Stimulated activated CD8-positive, alpha-beta memory T cell treated with anti-CD3 and anti-CD28 coated beads, Interleukin-15, amount 100 ng/mL, for 1 hour (primary cell): ENCODE results near the gene TSR3.
A peak's percentile ranks its signal among the peaks of the same experiment; 100 is the strongest.

Experiments used
- DNase-seq: peaks from one replicate; pipeline ENCODE4 v3.0.0-alpha.2; 2020; ENCODE audit warnings: low read depth

TSR3 gene

DNA sequence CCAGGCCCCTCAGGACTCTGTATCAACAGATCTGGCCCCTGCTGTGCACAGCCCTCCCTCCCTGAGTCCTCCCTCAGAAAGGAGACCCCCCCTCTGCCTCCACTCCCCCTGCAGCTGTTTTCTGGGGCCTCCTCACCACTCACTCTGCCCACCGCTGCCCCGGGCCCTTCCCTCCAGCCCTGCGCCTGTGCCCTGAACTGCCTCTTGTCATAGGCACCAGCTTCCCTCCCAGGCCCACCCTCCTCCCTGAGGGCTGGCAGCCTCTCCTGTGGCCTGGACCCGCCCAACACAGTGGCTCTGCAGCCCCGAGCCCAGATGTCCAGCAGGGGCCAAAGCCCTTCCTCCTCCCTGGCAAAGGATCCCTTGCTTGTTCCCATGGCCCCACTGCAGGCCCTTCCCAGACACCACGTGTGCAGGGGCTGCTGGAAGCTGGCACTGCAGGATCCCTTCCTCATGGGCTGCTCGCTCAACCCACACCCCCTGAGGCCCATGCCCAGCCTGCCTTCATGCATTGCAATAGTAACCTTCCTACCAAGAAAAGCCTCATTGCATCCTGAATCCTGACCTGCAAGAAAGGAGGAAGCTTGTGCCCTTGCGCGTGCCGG lies 25.8 kb upstream of the TSR3 start:
- DNase-seq: no peak

DNA sequence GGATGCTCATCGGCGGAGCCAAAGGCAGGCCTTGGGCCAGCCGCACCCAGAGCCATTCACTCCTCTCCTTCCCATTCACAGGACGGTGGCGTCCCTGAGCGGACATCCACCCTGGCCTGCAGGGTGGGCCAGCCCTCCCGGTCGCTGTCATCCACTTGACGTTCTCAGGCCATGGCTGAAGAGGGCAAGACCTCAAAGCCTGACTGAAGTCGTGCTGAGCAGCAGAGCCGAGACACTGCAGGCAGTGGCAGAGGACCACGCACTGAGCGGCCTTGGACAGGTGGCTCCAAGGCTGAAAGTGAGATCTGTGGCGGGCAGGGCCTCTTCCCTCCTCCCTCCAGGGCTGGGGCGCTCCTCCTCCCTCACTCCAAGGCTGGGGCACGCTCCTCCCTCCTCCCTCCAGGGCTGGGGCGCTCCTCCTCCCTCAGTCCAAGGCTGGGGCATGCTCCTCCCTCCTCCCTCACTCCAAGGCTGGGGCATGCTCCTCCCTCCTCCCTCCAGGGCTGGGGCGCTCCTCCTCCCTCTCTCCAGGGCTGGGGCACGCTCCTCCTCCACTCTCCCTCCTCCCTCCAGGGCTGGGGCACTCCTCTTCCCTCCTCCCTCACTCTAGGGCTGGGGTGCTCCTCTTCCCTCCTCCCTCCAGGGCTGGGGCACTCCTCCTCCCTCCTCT lies 24.2 kb upstream of the TSR3 start:
- DNase-seq: no peak

DNA sequence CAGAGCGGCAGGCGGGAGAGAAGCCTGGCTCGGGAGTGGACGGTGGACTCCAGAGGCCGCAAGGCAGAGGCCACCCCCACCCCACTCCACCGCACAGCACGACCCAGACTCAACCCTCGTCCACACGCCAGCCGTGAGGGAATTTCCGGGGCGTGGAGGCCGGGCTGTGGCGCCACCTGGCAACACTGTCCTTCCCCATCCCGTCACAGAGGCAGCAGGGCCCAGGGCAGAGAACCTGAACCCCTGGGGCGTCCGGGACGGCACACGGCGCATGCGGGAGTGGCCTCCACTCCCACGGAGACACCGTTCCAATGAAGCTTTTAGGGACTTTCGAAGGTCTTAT lies 23.6 kb upstream of the TSR3 start:
- no peak for DNase-seq

DNA sequence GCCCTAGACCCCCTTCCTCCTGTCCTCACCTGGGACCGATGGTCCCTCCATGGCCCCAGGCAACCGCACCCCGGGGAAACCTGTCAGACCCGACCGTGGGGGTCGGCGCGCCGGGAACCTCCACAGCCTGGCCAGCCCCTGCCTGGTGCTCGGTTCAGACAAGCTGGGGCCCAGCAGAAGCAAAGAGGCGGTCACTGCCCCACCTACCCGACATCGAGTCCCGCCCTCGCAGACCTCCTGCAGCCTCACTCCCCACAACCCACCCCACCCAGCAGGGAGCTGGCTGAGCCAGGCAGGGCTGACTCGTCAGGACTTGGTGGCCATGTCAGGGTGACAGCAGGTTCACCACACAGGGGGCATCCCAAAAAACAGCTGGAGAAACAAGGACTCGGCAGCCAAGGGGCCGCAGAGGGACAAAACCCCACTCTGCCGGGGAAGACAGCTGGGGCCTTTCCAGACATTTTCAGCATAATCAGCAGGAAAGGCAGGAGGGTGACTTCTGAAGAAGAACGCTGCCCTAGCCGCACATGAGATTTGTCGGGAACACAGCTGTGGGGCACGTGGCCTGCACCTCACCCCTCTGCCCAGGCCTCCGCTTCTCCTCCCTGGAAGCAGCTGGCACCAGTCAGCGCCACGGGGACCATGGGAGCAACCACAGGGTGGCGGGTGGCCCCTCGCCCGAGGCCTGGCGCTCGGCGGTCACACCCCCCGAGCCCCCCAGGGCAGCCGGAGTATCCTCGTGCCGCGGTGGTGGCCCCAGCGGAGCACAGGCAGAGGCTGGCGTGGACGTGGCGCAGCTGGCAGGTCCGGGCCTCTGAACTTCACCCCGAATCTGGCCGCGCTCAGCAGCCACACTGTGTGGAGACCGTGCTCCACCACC lies 23.0 kb upstream of the TSR3 start:
- DNase-seq: no peak

DNA sequence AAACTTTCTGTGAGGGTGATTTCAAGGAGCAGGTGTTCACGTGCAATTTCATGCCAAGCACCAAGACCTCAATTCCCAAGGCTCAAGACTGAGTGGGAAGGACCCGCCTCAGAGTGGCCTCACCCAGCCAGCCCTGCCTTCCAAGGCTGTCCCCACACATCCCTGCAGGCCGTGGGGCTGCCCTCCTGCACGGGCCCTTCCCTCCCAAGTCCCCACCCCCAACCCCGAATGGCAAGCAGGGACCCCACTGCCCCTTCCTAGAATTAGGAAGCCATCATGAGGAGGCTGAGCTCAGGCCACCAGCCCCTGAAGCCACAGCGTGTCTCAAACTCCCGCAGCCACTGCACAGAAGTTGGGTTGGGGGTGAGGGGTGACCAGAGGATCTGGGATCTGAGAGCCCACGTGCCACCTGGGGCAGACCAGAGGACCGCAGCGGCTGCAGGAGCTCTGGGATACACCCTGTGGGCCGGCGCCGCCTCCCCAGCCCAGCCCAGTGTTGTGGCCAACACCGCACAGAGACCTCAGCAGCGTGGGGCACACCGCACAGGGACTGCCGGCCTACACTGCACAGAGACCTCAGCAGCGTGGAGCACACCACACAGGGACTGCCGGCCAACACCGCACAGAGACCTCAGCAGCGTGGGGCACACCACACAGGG lies 20.7 kb upstream of the TSR3 start:
- no peak for DNase-seq

DNA sequence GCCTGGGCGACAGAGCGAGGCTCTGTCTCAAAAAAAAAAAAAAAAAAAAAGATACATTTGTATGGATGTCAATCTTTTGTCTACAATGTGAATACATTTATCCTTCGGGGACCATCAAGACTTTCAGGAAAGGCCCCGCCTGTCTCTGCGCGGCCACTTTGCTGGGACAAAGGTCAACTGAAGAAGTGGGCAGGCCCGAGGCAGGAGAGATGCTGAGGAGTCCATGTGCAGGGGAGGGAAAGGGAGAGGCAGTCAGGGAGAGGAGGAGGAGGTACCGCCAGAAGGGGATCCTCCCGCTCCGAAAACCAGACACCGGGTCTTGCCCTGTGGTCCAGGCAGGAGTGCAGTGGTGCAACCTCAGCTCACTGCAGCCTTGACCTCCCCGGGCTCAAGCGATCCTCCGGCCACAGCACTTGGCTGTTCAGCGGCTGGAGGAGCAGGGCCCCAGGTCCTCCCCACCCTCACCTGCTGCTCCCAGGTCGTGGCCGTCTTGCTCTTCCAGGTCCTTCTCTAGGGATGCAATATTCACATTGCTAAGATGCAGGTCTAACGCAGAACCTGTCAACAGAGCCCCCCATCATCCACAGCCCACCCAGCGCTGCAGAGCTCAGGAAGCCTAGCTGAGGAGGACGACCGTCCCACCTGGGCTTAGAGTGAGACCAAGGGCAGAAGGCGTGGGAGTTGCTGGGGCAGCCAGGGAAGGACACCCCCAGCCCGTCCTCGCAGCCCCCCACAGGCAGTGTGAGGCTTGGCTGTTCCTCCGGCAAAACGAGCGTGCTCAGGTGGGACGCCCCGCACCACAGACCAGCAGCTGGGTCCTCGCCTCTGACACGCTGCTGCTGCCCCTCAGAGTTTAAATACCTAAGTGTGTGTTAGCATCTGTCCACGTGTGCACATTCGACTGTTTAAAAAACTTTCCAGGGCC lies 19.6 kb upstream of the TSR3 start:
- DNase-seq: no peak

DNA sequence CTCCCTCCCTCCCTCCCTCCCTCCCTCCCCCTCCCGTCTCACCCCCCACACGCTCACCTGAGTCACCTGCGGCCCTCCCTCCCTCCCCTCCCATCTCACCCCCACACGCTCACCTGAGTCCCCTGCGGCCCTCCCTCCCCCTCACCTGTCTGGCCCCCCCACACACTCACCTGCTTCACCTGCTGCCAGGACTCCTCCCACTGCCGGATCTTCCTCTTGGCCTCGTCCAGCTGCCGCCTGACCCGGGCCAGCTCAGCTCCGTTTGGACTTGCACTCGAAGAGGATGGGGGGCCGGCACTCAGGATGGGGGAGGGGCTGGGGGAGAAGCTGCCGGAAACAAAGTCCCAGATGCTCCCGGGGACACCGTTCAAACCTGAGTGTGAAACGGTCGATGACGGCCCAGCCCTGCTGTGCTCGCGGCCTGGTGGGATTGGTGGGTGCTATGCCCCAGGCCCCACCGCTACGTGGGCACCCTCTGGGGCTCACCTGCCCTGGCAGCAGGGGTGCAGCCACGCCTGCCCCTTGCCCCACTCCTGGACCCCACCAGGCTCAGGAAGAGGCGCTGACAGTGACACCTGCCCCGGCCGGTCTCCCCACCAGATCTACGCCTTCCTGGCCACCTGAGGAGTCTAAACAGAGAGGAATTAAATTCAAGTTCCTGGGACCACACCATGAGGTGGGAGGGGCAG lies 16.0 kb upstream of the TSR3 start:
- DNase-seq: no peak

DNA sequence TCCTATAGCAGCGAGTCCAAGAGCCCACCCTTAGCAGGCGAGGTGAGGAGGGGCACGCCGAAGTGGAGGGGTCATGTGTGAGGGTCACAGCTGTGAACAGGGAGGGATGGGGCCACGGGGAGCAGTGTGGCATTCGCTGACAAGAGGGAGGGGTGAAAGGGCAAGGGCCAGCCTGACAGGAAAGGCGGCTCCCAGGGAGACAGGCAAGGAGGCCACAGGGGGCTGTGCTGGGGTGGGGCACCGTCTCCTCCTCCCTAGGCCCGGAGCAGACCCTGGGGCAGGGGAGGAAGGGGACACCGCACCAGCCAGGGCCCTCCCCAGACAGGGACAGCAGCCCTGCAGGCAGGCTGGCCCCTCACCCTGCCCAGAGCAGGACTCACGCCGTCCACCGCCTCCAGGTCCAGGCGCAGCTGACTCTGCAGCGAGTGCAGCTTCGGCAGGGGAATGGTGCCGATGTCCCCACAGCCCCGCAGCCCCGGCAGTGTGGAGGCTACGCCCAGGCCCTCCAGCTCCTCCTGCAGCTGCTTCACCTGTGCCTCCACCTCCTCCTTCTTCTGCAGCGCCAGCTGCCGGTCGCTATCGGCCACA lies 15.1 kb upstream of the TSR3 start:
- DNase-seq: no peak

DNA sequence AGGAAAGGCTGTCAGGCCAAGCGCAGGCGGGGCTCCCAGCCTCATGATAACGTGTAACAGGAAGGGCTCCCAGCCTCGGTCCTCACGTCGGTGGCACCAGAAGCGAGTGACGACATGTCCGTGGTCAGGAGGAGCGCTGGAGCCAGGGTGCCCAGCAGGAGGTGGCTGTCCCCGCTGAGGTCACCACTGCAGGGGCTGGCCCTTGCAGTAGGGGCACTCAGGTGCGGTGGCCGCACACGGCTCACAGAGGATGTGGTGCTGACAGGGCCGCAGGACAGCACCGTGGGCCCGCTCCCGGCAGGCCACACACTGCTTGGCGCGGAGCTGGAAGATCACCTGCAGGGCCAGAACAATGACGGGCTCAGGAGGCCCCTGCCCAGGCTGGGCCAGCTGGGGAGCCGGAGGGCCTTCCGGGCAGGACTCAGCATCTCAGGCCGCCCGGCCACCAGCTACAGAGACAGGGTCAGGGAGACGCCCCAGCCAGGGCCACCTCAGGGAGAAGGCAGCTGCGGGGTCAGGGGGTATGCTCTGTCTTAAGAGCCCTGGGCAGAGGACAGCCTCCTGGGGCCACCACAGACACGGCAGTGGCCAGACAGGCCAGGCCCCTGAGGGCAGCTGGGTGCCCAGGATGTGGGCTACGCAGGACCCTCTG lies 14.5 kb upstream of the TSR3 start:
- DNase-seq: no peak

DNA sequence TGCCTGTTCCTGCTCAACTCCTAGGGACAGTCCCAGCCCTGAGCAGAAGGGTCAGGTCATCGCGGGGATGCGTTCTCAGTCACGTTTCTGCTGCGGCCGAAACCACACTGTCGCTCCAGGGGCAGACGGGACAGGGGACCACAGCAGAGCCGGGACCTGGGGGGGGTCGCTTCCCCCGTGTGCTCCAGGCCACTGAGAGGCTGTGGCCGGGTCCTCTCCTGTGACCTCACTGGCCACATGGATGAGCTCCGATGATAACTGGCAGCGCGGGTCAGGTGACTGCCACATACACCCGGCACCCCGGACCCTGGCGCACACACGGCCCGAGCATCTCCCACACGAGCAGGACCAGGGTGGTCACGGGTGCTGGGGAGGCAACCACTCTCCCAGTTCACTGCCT lies 12.8 kb upstream of the TSR3 start:
- no peak for DNase-seq

DNA sequence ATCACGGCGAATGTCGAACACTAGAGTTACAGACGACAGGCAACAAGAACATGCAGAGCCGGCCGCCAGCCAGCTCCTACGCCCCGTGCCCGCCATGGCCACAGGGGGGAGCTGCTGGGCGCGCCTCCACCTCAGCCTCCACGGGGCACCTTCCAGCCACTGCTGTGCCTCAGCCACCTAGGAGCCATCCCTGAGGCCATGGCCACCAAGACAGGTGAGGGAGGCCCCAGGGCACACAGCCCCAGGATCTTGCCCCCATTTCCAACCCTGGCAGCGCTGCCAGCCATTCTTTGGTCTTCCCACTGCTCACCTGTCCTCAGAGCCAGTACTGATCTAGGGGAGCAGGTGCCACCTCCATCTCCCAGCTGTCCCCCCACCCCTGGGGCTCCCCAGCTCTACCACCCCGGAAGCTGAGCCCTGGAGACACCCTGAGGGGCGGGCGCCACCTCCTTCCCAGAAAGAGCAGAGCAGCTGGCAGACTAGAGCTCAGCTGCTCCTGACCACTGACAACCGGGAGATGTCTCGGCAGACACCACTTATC lies 11.9 kb upstream of the TSR3 start:
- peak; percentile 40 for DNase-seq

DNA sequence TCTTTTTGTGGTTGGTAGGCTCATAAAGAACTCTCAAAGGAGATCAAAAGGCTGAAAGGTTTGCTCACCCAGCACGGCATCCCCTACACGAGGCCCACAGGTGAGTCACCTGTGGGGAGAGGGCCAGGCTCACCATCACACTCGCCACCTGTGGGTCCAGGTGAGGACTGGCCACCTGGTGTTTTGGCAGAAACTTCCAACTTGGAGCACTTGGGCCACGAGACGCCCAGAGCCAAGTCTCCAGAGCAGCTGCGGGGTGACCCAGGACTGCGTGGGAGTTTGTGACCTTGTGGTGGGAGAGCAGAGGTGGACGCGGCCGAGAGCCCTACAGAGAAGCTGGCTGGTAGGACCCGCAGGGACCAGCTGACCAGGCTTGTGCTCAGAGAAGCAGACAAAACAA lies 11.1 kb upstream of the TSR3 start:
- no peak for DNase-seq

DNA sequence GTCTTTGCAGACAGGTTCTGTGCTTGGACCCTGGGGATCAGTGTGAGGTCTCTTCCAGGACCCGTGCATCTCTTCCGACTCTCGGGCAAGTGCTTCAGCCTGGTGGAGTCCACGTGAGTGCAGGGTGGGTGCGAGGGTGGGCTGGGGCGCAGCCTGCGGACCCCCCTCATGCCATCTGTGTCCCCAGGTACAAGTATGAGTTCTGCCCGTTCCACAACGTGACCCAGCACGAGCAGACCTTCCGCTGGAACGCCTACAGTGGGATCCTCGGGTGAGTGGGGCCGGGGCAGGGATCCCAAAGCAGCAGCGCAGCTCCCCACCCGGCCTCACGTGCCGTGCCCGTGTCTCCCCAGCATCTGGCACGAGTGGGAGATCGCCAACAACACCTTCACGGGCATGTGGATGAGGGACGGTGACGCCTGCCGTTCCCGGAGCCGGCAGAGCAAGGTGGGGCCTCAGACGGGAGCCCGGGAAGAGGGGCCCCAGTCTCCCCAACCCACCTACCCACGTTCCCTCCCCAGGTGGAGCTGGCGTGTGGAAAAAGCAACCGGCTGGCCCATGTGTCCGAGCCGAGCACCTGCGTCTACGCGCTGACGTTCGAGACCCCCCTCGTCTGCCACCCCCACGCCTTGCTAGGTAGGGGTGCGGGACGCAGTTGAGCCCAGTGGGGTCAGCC lies 10.1 kb upstream of the TSR3 start:
- DNase-seq: no peak

DNA sequence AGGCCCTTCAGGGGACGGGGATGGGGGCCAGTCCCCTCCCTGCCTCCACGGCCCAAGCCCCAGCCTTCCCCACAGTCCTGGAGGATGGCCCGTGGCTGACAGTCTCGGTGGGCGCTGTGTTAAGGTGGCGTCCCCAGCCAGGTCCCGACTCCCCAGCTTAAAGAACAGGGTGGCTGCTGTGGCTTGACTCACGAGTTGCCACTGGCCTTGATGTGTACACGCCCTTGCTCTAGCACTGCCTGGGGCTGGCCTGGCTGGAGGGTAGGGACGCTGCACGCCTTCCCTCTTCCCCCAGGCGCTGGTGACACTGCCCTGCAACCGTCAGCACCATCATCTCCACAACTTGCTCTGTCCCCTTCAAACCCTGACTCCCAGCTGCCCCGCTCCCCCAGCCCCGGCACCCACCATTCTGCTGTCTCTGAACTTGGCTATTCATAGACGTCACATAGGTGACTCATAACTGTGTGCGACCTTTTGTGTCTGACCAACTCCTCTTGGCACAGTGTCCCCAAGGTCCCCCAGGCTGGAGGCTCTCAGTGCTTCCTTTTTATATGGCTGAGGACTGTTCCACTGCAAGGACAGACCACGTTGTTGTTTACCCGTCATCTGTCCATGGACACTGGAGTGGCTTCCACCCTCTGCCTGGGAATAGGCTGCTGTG lies 6.4 kb upstream of the TSR3 start:
- DNase-seq: no peak

DNA sequence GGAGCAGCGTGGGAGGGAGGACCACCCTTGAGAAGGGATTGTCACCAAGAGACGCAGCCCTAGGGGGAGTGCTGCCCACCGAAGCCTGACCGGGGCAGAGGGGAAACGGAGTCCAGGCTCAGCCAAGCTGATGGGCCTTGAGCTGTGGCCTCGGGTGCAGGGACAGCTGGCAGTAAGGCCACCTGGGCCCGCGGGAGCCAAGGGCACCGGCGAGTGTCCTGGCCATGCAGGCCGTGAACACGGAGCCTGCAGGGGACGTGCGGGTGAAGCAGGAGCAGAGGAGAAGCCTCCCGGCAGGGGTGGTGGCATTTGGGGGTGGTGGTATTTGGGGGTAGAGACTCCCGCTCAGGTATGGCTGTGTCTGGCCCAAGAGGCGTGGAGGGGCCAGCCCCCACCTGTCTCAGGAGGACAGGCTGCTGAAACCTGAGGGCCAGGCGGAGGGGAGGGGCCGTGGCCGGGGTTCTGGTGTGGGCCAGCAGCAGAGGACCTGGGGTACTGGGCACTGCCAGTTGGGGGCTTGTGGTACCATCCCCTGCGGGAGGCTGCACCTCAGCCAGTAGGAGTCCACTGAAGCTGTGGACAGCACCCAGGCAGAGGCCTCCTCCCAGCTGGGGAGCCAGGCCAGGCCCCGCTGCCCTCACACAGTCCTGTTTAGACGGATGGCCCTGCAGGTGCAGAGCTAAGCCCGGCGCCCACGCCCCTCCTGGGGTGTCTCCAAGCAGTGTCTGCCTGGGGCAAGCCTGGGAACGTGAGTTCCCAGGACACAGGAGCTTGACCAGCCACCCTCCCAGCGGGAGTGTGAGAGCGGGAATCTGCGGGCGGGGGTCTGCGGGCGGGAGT lies 4.6 kb upstream of the TSR3 start:
- no peak for DNase-seq

DNA sequence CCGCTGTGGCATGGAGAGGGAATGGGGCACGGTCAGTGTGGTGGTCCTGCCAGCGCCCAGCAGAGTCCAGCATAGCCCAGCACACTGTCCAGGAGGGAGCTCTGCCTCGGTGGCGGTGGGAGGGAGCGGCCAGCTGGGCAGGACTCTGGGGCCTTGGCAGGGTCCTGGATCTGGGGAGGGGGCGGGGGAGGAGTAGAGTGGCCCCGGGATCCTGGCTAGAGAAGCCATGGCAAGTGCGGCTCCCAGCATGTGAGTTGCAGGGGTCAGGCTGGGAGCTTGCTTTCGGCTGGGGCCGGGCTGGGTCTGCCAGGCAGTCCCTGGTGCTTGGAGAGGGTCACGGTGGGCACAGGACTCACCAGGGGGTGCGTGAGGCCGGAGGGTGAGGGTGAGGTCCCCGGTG lies 3.9 kb upstream of the TSR3 start:
- no peak for DNase-seq

DNA sequence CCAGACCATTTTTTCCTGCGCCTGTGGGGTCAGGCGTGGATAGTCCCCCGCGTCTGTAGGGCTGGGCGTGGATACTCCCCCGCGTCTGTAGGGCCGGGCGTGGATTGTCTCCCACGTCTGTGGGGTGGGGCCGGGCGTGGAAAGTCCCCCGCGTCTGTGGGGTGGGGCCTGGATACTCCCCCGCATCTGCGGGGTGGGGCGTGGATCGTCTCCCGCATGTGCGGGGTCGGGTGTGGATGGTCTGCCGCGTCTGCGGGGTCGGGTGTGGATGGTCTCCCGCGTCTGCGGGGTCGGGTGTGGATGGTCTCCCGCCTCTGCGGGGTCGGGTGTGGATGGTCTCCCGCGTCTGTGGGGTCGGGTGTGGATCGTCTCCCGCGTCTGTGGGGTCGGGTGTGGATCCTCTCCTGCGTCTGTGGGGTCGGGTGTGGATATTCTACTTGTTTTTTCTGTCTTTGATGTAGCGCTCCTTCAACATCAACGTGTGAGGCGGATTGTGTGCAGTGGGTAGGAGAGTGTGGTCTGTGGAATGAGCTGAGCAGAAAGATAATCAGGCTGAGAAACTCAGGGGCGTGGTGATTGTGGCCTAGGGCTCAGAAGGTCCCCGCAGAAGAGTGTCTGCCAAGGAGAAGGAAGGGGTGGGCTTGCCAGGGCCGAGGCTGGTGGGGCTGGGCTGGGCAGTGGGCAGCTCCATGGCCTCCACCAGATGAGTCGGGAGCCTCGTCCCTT lies 3.3 kb upstream of the TSR3 start:
- DNase-seq: no peak
